Gastrocnemius medialis (tissue), 4 donors: ENCODE measurements around the gene FOXA2.

ENCODE experiments used
- POLR2A ChIP-seq, 2 donors: fragments of 450-650 bp; IDR thresholded peaks; one replicate each; pipeline ENCODE4 v1.6.1; 2017; ENCODE audit warnings: antibody characterized with exemption in 2 of 2, mild to moderate bottlenecking in 2 of 2, moderate library complexity in 2 of 2
- TF ChIP-seq, protein P1 (sequence below), 5 experiments: fragments of 450-650 bp in 3 of 5; fragments of 200-600 bp in 2 of 5; sonication (generic) in 2 of 5; IDR thresholded peaks in 4 of 5; conservative IDR thresholded peaks in 1 of 5; 1 replicate in 4 of 5; 2 replicates in 1 of 5; pipeline ENCODE4 v1.5.1; 2016 to 2019; ENCODE audit warnings: antibody characterized with exemption in 5 of 5, mild to moderate bottlenecking in 3 of 5, moderate library complexity in 3 of 5

- TF ChIP-seq, protein P1, sequence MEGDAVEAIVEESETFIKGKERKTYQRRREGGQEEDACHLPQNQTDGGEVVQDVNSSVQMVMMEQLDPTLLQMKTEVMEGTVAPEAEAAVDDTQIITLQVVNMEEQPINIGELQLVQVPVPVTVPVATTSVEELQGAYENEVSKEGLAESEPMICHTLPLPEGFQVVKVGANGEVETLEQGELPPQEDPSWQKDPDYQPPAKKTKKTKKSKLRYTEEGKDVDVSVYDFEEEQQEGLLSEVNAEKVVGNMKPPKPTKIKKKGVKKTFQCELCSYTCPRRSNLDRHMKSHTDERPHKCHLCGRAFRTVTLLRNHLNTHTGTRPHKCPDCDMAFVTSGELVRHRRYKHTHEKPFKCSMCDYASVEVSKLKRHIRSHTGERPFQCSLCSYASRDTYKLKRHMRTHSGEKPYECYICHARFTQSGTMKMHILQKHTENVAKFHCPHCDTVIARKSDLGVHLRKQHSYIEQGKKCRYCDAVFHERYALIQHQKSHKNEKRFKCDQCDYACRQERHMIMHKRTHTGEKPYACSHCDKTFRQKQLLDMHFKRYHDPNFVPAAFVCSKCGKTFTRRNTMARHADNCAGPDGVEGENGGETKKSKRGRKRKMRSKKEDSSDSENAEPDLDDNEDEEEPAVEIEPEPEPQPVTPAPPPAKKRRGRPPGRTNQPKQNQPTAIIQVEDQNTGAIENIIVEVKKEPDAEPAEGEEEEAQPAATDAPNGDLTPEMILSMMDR (IDR thresholded peaks at IDR 0.05 in 4 of 5, conservative IDR thresholded peaks at IDR 0.05 in 1 of 5), result no peak
- TF ChIP-seq POLR2A (IDR thresholded peaks at IDR 0.05), result no peak
Measured at GRCh38 chr20:22536141-22536828, 48.1 kb downstream of the FOXA2 start.
